Measurements from ENCODE around the gene ZBTB46. TPM values are rescaled to one million over a fixed set of nuclear protein-coding genes. Genes with fewer than 3 reads are reported as not detected.

ZBTB46 gene
- polyA plus RNA-seq, 1 experiment, result 2.0 TPM

DNA sequence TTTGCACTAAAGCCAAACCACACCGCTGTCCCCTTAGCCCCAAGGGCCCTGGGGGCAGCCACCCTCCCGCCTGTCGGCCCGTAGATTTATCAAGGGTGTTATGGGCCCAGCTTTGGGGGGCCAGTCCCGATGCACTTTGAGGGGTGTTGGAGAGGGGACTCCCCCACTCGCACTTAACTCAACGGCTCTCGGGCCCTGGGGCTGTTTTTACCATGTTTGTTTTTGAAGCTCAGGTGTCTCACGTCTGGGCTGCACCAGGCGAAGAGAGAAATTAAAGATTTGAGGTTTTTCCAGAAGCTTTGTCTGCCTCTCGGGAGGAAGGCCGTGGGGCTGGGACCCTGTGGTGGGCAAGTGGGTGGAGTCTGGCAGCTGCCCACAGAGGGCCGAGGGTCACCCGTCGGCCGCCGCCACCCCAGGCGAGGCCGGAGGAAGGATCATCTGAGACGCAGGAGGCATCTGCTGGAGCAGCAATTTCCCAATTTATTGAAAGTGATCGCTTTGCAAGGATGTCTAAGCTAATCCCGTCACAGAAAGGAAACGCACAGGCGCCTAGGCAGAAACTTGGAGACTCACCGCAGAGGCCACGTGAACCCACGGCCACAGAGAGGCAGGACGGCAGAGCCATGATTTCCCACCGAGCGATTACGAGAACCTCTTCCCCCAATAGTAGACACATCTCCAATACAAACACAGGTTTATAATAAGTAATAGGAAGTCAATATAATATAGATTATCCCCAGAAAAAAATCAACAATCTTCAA, 87.7 kb downstream of the ZBTB46 start:
- no peak for DNase-seq (ENCODE audit: low read depth, low spot score)
- no peaks in the 10 kb centered on the region for H3K27me3 ChIP-seq (ENCODE audit: control insufficient read depth, insufficient read depth, low read length)
- no peak overlapping the region for H3K27ac ChIP-seq (ENCODE audit: low read depth, low read length)
- no peaks in the 10 kb centered on the region; the same call in 1 of the 2 replicates for H3K9me3 ChIP-seq (ENCODE audit: control insufficient read depth, insufficient read depth, low read length)
- POLR2A ChIA-PET, result no interaction called here
- no peak overlapping the region for H3K4me3 ChIP-seq (ENCODE audit: low read depth, low read length)
- TF ChIP-seq, protein P1, sequence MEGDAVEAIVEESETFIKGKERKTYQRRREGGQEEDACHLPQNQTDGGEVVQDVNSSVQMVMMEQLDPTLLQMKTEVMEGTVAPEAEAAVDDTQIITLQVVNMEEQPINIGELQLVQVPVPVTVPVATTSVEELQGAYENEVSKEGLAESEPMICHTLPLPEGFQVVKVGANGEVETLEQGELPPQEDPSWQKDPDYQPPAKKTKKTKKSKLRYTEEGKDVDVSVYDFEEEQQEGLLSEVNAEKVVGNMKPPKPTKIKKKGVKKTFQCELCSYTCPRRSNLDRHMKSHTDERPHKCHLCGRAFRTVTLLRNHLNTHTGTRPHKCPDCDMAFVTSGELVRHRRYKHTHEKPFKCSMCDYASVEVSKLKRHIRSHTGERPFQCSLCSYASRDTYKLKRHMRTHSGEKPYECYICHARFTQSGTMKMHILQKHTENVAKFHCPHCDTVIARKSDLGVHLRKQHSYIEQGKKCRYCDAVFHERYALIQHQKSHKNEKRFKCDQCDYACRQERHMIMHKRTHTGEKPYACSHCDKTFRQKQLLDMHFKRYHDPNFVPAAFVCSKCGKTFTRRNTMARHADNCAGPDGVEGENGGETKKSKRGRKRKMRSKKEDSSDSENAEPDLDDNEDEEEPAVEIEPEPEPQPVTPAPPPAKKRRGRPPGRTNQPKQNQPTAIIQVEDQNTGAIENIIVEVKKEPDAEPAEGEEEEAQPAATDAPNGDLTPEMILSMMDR (IDR thresholded peaks at IDR 0.05; ENCODE audit: low read depth, low read length), result no peak
- CTCF ChIA-PET, result interaction anchor here (0.6 kb wide), 1 partner anchor 24 kb away, joined by 3 read pairs; no protein-coding TSS in a partner anchor

- H3K4me3 ChIP-seq (ENCODE audit: low read depth, low read length), result no peak overlapping the region
- H3K9me3 ChIP-seq (ENCODE audit: control insufficient read depth, insufficient read depth, low read length), result no peaks in the 10 kb centered on the region; the same call in 1 of the 2 replicates
- H3K27ac ChIP-seq (ENCODE audit: low read depth, low read length), result no peak overlapping the region
- H3K27me3 ChIP-seq (ENCODE audit: control insufficient read depth, insufficient read depth, low read length), result no peaks in the 10 kb centered on the region
- POLR2A ChIA-PET, result no interaction called here
- no peak for DNase-seq (ENCODE audit: low read depth, low spot score)
- TF ChIP-seq, protein P1 (IDR thresholded peaks at IDR 0.05; ENCODE audit: low read depth, low read length), result no peak
- CTCF ChIA-PET, result interaction anchor here (1.7 kb wide), 1 partner anchor 205 kb away, joined by 6 read pairs; the partner anchor contains the start of gene PTK6
Measured at GRCh38 chr20:63742381-63743024, 88.6 kb downstream of the ZBTB46 start.

DNA sequence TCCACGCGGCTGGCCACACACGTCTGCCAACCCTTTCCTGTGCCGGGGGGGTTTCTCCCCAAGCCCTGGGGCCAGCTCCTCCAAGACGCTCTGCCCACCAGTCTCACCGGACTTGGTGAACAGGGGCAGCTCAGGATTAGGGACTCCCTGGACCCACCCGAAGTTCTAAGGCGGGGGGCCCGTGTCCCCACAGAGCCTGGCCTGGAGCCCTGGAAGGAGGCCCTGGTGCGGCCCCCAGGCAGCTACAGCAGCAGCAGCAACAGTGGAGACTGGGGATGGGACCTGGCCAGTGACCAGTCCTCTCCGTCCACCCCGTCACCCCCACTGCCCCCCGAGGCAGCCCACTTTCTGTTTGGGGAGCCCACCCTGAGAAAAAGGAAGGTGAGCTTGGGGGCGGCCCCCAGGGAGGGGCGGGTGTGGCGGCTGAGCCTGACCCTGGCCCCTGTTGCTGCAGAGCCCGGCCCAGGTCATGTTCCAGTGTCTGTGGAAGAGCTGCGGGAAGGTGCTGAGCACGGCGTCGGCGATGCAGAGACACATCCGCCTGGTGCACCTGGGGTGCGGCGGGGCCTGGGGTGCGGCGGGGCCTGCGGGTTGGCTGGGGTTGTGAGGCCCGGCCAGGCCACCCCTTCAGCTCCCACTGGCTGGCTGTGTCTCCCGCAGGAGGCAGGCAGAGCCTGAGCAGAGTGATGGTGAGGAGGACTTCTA, 89.2 kb downstream of the ZBTB46 start:
- TF ChIP-seq, protein P1 (IDR thresholded peaks at IDR 0.05; ENCODE audit: low read depth, low read length), result no peak
- H3K27ac ChIP-seq (ENCODE audit: low read depth, low read length), result peak overlapping the region; percentile 39
- no peaks in the 10 kb centered on the region for H3K27me3 ChIP-seq (ENCODE audit: control insufficient read depth, insufficient read depth, low read length)
- ChIA-PET POLR2A (interaction anchor here (0.9 to 1.8 kb wide), 6 partner anchors 33 to 221 kb away, joined by 4 to 16 read pairs (median 6); partner anchors contain the start of genes ARFRP1, TPD52L2 and ZGPAT), CTCF (interaction anchor here (1.6 to 1.7 kb wide), 2 partner anchors 34 to 204 kb away, joined by 5 to 6 read pairs; partner anchors contain the start of gene PTK6)
- H3K9me3 ChIP-seq (ENCODE audit: control insufficient read depth, insufficient read depth, low read length), result no peaks in the 10 kb centered on the region; the same call in 1 of the 2 replicates
- no peak for DNase-seq (ENCODE audit: low read depth, low spot score)
- H3K4me3 ChIP-seq (ENCODE audit: low read depth, low read length), result peak overlapping the region; percentile 74

GRCh38 chr20:63741354-63741675, 89.7 kb downstream of the ZBTB46 start:
- ChIA-PET CTCF (interaction anchor here (1.6 to 1.7 kb wide), 2 partner anchors 34 to 203 kb away, joined by 5 to 6 read pairs; partner anchors contain the start of gene PTK6), POLR2A (interaction anchor here (0.7 to 1.8 kb wide), 7 partner anchors 34 to 220 kb away, joined by 4 to 16 read pairs (median 5); partner anchors contain the start of genes ARFRP1, TPD52L2 and ZGPAT)
- Histone ChIP-seq H3K9me3 (ENCODE audit: control insufficient read depth, insufficient read depth, low read length) (no peaks in the 10 kb centered on the region; the same call in 1 of the 2 replicates), H3K27me3 (ENCODE audit: control insufficient read depth, insufficient read depth, low read length) (no peaks in the 10 kb centered on the region), H3K4me3 (ENCODE audit: low read depth, low read length) (peak overlapping the region; percentile 74), H3K27ac (ENCODE audit: low read depth, low read length) (peak overlapping the region; percentile 39)
- TF ChIP-seq, protein P1 (IDR thresholded peaks at IDR 0.05; ENCODE audit: low read depth, low read length), result no peak
- no peak for DNase-seq (ENCODE audit: low read depth, low spot score)
